AG08396 (cell line): Measurements from ENCODE around the gene CPEB2.
"Not testable (repeated sequence)": the region's sequence is repeated elsewhere in the genome, so short reads cannot be mapped to it uniquely, and the experiment has no call there.

Source experiments
- DNase-seq: peaks from one replicate; pipeline ENCODE4 v3.0.0; 2012; ENCODE audit warnings: low spot score, mixed read lengths

The CPEB2 gene

GRCh38 chr4:15043922-15044321 is 41.6 kb downstream of the CPEB2 start:
- no peak for DNase-seq

- no peak for DNase-seq
Observed at GRCh38 chr4:15054541-15054940, 52.3 kb downstream of the CPEB2 start.

- DNase-seq: no peak
Observed at GRCh38 chr4:15060213-15060612, 57.9 kb downstream of the CPEB2 start.

- no peak for DNase-seq
Observed at GRCh38 chr4:15063341-15063740, 61.1 kb downstream of the CPEB2 start.

- no peak for DNase-seq
Observed at GRCh38 chr4:15065516-15065915, 63.2 kb downstream of the CPEB2 start.

GRCh38 chr4:15066140-15066539 is 63.9 kb downstream of the CPEB2 start:
- DNase-seq: no peak

GRCh38 chr4:15068298-15068697 is 66.0 kb downstream of the CPEB2 start:
- DNase-seq: no peak

- DNase-seq: no peak
Observed at GRCh38 chr4:15075875-15076274, 73.6 kb downstream of the CPEB2 start.

- no peak for DNase-seq
Observed at GRCh38 chr4:15077969-15078368, 75.7 kb downstream of the CPEB2 start.

- no peak for DNase-seq
Observed at GRCh38 chr4:15078682-15079642, 76.7 kb downstream of the CPEB2 start.

- no peak for DNase-seq
Observed at GRCh38 chr4:15084780-15085179, 82.5 kb downstream of the CPEB2 start.

- DNase-seq: not testable (repeated sequence)
Observed at GRCh38 chr4:15085762-15086161, 83.5 kb downstream of the CPEB2 start.

GRCh38 chr4:15086259-15086658 is 84.0 kb downstream of the CPEB2 start:
- DNase-seq: not testable (repeated sequence)

GRCh38 chr4:15088394-15089035 is 86.2 kb downstream of the CPEB2 start:
- DNase-seq: no peak

- no peak for DNase-seq
Observed at GRCh38 chr4:15089979-15090378, 87.7 kb downstream of the CPEB2 start.

GRCh38 chr4:15100380-15100779 is 98.1 kb downstream of the CPEB2 start:
- DNase-seq: no peak

- DNase-seq: peak; percentile 24
Observed at GRCh38 chr4:15100994-15101695, 98.9 kb downstream of the CPEB2 start.

GRCh38 chr4:15104825-15105224 is 102.5 kb downstream of the CPEB2 start:
- DNase-seq: no peak

- DNase-seq: no peak
Observed at GRCh38 chr4:15106399-15106798, 104.1 kb downstream of the CPEB2 start.

GRCh38 chr4:15109600-15109999 is 107.3 kb downstream of the CPEB2 start:
- DNase-seq: no peak

- DNase-seq: no peak
Observed at GRCh38 chr4:15110120-15110571, 107.9 kb downstream of the CPEB2 start.

GRCh38 chr4:15116509-15117079 is 114.3 kb downstream of the CPEB2 start:
- no peak for DNase-seq
